Pons (tissue), 1 donor: ENCODE data around the gene NATD1.

Experiments used
- DNase-seq: peaks from one replicate; pipeline ENCODE4 v3.0.0-alpha.2; 2016; ENCODE audit warnings: low spot score

The NATD1 gene

DNA sequence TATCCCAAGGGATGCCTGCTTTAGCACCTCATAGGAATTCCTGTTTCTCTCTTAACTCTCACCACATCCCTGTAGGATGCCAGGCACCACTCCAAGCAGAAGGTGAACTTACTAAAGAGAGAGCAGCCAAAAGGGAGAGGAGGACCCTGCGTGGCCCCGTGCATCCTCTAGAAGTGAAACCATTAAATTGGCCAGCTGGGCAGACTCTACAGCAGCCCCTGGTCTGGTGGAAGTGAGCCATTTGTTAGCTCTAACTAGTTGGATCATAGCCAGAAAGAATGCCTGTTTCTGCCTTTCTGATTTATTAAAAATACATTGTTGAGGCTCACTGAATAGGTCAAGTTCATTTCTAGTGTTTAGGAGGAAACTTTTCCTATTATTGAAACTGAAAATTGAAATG, 61.5 kb downstream of the NATD1 start:
- DNase-seq = no peak

DNA sequence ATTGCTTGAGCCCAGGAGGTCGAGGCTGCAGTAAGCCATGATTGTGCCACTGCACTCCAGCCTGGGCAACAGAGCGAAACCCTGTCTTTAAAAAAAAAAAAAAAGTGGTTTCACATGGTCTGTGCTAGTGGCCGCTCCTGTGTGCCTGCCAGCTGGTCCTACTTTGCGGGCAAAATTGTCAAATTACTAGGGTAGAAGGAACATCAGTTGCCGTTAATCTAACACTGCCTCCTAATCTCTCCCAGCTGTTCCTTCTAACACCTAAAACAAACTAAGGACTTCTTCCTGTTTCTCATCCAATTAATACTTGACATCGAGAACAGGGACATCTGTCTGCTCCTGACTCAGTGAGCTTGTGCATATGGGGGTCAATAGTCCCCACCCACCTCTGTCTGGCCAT, 63.1 kb downstream of the NATD1 start:
- no peak for DNase-seq

- no peak for DNase-seq
Observed at GRCh38 chr17:21189361-21189760, 63.8 kb downstream of the NATD1 start.
